Left lung (tissue), 10 donors: ENCODE measurements around the gene CCDC122. TPM values are rescaled to one million over a fixed set of nuclear protein-coding genes. Genes with fewer than 3 reads are reported as not detected.

Experiments used
- ATAC-seq: fragments of 200-7000 bp; cut with Tn5 transposase; one replicate; pipeline ENCODE4 v1.9.1; 2020; ENCODE audit warnings: moderate library complexity
- DNase-seq, 4 donors: peaks; one replicate each; pipeline ENCODE4 v3.0.0-alpha.2; 2013 to 2020
- H3K27ac ChIP-seq, 2 donors: fragments of 200-600 bp; sonication (generic) in 1 of 2; one replicate each; pipeline versions ENCODE4 v1.5.0 to v1.8.0; 2020 to 2021
- H3K27me3 ChIP-seq, 2 donors: fragments of 200-600 bp; sonication (generic) in 1 of 2; one replicate each; pipeline versions ENCODE4 v1.5.0 to v1.8.0; 2020 to 2021
- H3K36me3 ChIP-seq, 2 donors: fragments of 200-600 bp; sonication (generic) in 1 of 2; one replicate each; pipeline versions ENCODE4 v1.5.0 to v1.8.0; 2020 to 2021
- H3K4me1 ChIP-seq, 2 donors: fragments of 200-600 bp; one replicate each; pipeline ENCODE4 v1.8.0; 2021
- H3K4me3 ChIP-seq, 2 donors: fragments of 200-600 bp; sonication (generic) in 1 of 2; one replicate each; pipeline versions ENCODE4 v1.5.0 to v1.8.0; 2020 to 2021; ENCODE audit warnings: mild to moderate bottlenecking in 1 of 2
- H3K9me3 ChIP-seq, 2 donors: fragments of 200-600 bp; sonication (generic) in 1 of 2; one replicate each; pipeline versions ENCODE4 v1.5.0 to v1.8.0; 2020 to 2021
- intact Hi-C, 2 donors: fragments of 100-400 bp; cut with DNase I; formaldehyde crosslinking; loops; one replicate each; pipeline versions ENCODE4 v1.11.2 to v1.14.2; 2022
- polyA plus RNA-seq, 6 donors: library from polyadenylated mRNA; unstranded; fragments of 120-200 nt; gene quantifications; one replicate each; pipeline ENCODE4 v1.2.1, GENCODE V29; 2013; ENCODE audit not compliant: insufficient read length in 6 of 6
- total RNA-seq, 2 donors: library from RNA; stranded (reverse); fragmentation: NEBNext Ultra II Directional; extraction: Animal tissue kit (Norgen Biotek cat#: 25700); gene quantifications; one replicate each; pipeline ENCODE4 v1.2.1, GENCODE V29; 2021
- TF ChIP-seq, protein P1 (sequence below), 2 donors: fragments of 200-600 bp; sonication (generic) in 1 of 2; IDR thresholded peaks; one replicate each; pipeline versions ENCODE4 v1.5.0 to v1.8.0; 2021; ENCODE audit warnings: antibody characterized with exemption in 2 of 2
- donor health status: DM: no; HTN: yes; CAD: no.
- donor health status: DM: no; HTN: no; CAD: no.

The CCDC122 gene
- total and polyA plus RNA-seq, 8 donors = 5.3 to 11.6 (median 7.0) TPM

DNA sequence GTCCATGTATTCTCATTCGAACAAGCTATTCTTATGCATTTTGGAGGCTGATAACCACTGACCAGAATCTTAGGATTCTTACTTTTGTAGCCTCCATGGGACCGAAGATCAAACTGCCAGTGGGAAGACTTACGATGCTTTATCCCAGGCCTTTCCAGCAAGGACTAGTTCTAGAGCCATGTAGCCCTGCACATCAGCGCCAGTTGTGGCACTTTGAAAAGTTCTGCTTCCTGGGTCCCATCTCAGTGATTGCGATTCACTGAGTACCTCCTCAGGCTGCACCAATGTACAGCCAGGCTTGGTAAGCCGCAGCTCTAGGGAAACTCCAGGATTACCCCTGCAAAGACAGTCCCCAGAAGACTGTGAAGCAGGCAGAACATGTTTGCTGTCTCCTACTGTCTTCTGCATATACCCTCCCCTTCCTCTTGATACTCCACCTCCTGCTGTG lies 73.8 kb downstream of the CCDC122 start:
- no peak overlapping the region for H3K27ac ChIP-seq
- no peak for DNase-seq
- no peaks in the 10 kb centered on the region for H3K4me1 ChIP-seq
- no peak overlapping the region for H3K4me3 ChIP-seq
- TF ChIP-seq, protein P1, sequence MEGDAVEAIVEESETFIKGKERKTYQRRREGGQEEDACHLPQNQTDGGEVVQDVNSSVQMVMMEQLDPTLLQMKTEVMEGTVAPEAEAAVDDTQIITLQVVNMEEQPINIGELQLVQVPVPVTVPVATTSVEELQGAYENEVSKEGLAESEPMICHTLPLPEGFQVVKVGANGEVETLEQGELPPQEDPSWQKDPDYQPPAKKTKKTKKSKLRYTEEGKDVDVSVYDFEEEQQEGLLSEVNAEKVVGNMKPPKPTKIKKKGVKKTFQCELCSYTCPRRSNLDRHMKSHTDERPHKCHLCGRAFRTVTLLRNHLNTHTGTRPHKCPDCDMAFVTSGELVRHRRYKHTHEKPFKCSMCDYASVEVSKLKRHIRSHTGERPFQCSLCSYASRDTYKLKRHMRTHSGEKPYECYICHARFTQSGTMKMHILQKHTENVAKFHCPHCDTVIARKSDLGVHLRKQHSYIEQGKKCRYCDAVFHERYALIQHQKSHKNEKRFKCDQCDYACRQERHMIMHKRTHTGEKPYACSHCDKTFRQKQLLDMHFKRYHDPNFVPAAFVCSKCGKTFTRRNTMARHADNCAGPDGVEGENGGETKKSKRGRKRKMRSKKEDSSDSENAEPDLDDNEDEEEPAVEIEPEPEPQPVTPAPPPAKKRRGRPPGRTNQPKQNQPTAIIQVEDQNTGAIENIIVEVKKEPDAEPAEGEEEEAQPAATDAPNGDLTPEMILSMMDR (IDR thresholded peaks at IDR 0.05) = no peak
- no peaks in the 10 kb centered on the region for H3K9me3 ChIP-seq
- H3K27me3 ChIP-seq = no peaks in the 10 kb centered on the region
- no peaks in the 10 kb centered on the region for H3K36me3 ChIP-seq
- intact Hi-C loops = no loop called here
- no peak for ATAC-seq

DNA sequence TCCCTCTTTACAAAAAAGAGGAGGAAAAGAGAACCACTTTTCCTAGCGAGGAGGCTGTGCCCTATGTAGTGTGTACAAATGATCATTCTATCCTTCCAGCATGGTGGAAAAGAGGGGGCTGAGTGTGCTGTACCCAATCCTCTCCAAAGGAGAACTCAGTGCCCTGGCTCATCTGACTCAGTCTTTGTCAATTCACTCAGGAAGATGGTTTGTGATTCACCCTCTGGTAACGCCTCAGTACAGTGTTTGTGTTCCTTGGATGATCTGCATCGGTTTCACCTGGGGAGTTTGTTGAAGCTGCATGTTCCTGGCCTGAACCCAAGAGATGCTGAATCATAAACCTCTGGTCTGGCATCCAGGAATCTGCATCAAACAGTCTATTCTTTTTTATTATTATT lies 74.5 kb downstream of the CCDC122 start:
- no peak overlapping the region for H3K27ac ChIP-seq
- intact Hi-C loops = no loop called here
- no peaks in the 10 kb centered on the region for H3K9me3 ChIP-seq
- no peaks in the 10 kb centered on the region for H3K36me3 ChIP-seq
- DNase-seq = no peak
- H3K4me3 ChIP-seq = no peak overlapping the region
- no peaks in the 10 kb centered on the region for H3K4me1 ChIP-seq
- TF ChIP-seq, protein P1 (IDR thresholded peaks at IDR 0.05) = no peak
- ATAC-seq = peak; percentile 67
- no peaks in the 10 kb centered on the region for H3K27me3 ChIP-seq

DNA sequence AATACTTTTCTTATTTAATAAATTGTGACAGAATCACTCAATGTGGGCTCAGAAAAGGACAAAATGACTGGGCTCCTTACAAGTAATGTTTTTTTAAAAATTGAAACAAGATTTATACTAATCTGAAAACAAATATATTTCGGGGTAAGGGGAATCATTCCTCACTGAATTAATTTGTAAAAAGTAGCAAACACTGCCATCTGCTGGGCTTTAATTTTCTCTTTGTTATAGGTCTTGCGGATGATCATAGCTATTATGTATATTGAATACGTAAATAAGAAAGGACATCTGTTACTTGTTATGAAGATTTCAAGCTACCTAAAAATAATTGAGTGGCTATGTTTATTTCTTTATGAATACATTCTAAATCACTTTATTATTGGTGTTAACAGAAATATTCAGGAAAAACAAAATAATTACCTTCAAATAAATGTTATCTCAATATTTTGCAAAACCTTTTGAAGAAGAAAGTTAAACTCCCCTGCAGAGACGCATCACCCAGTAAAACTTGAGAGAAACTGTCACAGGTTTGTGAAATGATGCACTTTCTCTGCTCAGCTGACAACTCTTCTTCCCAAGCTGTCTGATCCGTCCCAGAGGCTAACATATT lies 75.0 kb downstream of the CCDC122 start:
- no peak overlapping the region for H3K27ac ChIP-seq
- no peak overlapping the region for H3K4me3 ChIP-seq
- H3K27me3 ChIP-seq = no peaks in the 10 kb centered on the region
- H3K4me1 ChIP-seq = no peaks in the 10 kb centered on the region
- no peaks in the 10 kb centered on the region for H3K9me3 ChIP-seq
- H3K36me3 ChIP-seq = no peaks in the 10 kb centered on the region
- TF ChIP-seq, protein P1 (IDR thresholded peaks at IDR 0.05) = peak; percentile 31 to 49
- peak; percentile 83 for ATAC-seq
- DNase-seq = peak in 2 of 4 donors; percentile 59 to 70
- intact Hi-C loops = no loop called here

DNA sequence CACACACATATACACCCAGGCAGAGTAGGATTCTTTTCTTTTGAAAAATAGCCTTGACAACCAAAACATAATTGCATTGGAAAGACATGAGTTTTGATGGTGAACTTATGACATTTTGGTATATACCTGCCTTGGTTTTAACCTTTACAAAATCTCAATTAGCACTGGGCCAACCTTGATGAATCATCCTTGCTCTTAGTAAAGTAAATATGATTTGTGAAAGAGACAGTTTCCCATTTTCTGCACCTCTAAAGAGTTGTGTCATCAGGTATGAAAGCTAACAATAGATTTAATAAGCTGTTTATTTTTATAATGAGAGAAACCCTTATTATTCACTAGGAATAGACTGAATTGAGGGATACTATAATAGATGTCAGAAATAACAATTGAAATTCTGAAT lies 77.0 kb downstream of the CCDC122 start:
- H3K27me3 ChIP-seq = no peaks in the 10 kb centered on the region
- H3K9me3 ChIP-seq = no peaks in the 10 kb centered on the region
- intact Hi-C loops = no loop called here
- no peak overlapping the region for H3K4me3 ChIP-seq
- ATAC-seq (no peak), DNase-seq (no peak)
- H3K4me1 ChIP-seq = no peaks in the 10 kb centered on the region
- H3K36me3 ChIP-seq = no peaks in the 10 kb centered on the region
- H3K27ac ChIP-seq = no peak overlapping the region
- TF ChIP-seq, protein P1 (IDR thresholded peaks at IDR 0.05) = no peak

DNA sequence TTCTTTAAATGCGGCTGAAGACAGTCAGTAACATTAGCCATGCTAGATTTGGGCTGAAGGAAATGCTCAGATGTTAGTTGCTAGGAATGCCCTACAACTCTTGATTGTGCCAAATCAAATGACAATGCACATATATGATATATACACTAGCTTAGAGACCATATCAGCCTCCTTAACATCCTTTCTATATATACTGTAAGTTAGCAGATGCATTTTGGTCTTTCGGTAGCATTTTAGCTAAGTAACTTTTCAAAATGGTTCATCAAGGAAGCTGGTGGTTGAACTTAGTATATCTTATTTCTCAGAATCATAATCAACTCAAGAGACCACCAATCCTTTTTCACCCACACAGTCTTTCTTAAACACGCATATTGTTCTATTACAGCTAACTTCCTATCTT lies 78.7 kb downstream of the CCDC122 start:
- TF ChIP-seq, protein P1 (IDR thresholded peaks at IDR 0.05) = no peak
- no peak for ATAC-seq
- intact Hi-C loops = no loop called here
- H3K4me3 ChIP-seq = no peak overlapping the region
- DNase-seq = no peak
- H3K27ac ChIP-seq = no peak overlapping the region
- H3K27me3 ChIP-seq = no peaks in the 10 kb centered on the region
- H3K4me1 ChIP-seq = no peaks in the 10 kb centered on the region
- H3K36me3 ChIP-seq = no peaks in the 10 kb centered on the region
- H3K9me3 ChIP-seq = no peaks in the 10 kb centered on the region
